Epithelial cell of esophagus (primary cell): Measurements from ENCODE around the gene PADI1.

Source experiments
- DNase-seq: peaks from one replicate; pipeline ENCODE4 v3.0.0; 2010; ENCODE audit warnings: low read depth
- H3K4me3 ChIP-seq: 2 replicates; pipeline ENCODE4 v1.5.1; 2011; ENCODE audit warnings: mild to moderate bottlenecking, low read length, control low read depth
- TF ChIP-seq, protein P1 (sequence below): IDR thresholded peaks from 2 replicates; pipeline ENCODE4 v1.5.1; 2011; ENCODE audit warnings: low read depth, mild to moderate bottlenecking, low read length, control low read depth, inconsistent platforms; ENCODE audit not compliant: insufficient read depth; ENCODE audit errors: missing control alignments

The PADI1 gene

DNA sequence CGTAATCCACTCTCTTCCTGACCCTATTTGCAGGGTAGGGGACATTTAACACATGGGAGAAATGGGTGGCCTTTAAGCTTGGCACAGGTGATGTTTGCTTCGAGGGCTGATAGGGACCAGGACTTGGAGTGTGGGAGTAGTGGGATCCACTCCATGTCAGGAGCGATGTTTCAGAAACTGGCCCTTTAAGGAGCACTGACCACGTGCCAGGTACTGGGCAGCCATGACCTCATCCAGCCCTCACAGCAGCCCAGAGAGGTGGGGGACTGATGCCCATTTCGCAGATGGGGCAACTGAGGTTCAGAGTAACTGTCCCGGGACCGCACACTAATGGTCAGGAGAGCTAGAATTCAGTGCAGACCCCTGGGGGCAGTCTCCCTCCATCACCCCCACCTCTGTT is 55.3 kb downstream of the PADI1 start:
- DNase-seq = no peak
- no peak overlapping the region for H3K4me3 ChIP-seq
- TF ChIP-seq, protein P1, sequence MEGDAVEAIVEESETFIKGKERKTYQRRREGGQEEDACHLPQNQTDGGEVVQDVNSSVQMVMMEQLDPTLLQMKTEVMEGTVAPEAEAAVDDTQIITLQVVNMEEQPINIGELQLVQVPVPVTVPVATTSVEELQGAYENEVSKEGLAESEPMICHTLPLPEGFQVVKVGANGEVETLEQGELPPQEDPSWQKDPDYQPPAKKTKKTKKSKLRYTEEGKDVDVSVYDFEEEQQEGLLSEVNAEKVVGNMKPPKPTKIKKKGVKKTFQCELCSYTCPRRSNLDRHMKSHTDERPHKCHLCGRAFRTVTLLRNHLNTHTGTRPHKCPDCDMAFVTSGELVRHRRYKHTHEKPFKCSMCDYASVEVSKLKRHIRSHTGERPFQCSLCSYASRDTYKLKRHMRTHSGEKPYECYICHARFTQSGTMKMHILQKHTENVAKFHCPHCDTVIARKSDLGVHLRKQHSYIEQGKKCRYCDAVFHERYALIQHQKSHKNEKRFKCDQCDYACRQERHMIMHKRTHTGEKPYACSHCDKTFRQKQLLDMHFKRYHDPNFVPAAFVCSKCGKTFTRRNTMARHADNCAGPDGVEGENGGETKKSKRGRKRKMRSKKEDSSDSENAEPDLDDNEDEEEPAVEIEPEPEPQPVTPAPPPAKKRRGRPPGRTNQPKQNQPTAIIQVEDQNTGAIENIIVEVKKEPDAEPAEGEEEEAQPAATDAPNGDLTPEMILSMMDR = no peak

DNA sequence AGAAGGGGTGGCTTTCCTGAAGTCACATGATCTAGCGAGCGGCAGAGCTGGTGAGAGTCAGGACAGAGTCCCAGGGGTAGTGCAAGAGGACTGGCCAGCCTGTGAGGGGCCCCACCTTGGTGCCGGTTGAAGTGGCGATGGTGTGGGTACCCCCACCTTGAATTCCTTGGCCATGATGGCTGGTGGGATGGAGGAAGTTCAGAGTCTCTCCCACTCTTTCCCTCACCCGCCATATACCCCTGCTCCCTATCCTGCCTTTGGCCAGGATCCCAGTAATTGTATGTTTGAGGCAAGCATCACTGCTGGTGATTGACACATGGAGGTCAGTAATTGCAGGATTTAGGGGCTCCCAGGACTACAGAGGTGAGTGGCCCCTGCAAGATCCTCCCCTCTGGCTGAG is 55.8 kb downstream of the PADI1 start:
- TF ChIP-seq, protein P1 = no peak
- no peak overlapping the region for H3K4me3 ChIP-seq
- no peak for DNase-seq

DNA sequence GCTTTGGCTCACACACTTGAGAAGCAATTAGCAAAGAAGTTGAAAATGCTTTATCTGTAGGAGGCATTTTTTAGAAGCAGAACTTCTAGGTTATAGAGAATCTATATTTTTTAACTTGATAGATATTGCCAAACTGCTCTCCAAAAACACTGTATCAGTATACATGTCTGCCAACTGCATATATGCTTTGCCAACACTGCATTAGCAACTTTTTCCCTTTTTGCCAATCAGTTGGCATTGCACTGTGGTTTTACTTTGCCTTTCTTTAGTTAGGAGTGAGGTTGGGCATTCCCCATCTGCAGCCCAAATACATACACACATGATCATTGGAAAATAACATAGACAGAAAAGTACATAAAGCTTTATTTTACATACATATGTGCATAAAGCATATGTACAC is 59.0 kb downstream of the PADI1 start:
- TF ChIP-seq, protein P1 = no peak

DNA sequence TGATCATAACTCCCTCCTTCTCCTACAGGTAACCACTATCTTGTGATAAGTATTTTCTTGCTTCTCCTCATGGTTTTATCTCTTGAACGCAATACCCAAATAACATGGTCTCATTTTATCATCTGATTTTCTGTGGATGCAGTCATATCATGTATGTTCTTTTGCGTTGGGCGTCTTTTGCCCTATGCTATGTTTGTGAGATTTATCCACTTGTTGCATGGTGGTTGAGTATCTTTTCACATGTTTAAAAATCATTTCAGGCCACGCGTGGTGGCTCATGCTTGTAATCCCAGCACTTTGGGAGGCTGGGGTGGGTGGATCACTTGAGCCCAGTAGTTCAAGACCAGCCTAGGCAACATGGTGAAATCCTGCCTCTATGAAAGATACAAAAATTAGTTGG is 59.5 kb downstream of the PADI1 start:
- no peak for DNase-seq
- no peak overlapping the region for H3K4me3 ChIP-seq
- TF ChIP-seq, protein P1 = no peak

More for the DNA sequence above, 59.0 kb downstream of the PADI1 start:
- DNase-seq = no peak
- no peak overlapping the region for H3K4me3 ChIP-seq

DNA sequence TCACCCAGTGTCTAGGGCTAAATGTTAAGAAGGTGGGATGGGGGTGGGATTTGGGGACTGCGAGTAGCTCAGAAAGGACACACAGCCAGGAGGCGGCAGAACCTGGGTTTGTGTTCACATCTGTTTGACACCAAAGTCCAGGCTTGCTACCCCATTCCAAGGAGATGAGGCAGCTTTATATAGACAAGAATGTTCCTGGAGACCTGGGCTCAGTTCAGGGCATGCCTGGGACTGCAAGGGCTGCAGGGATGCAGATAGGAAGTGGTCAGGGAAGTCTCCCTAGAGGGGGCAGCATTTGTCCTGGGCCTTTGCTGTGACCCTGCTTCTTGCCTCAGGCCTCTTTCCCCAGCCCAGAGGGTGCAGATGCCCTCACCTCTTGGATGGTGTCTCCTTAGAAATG is 60.2 kb downstream of the PADI1 start:
- TF ChIP-seq, protein P1 = peak; percentile 20
- DNase-seq = peak; percentile 81
- no peak overlapping the region for H3K4me3 ChIP-seq

DNA sequence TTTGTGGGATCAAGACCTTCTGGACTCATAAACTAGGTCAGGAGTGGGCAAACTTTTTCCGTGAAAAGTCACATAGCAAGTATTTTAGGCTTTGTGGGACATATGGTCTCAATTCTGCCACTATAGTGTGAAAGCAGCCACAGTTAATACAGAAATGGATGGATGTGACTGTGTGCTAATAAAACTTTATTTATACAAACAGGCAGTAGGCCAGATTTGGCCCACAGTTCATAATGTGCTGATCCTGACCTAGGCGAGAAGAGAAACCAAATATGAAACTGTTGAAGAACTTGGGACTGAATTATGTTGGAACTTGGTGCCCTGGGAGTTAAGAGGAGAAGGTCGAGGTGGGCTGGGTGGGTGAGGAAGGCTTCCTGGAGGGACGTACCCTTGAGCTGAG is 61.0 kb downstream of the PADI1 start:
- H3K4me3 ChIP-seq = no peak overlapping the region
- no peak for DNase-seq
- TF ChIP-seq, protein P1 = no peak

DNA sequence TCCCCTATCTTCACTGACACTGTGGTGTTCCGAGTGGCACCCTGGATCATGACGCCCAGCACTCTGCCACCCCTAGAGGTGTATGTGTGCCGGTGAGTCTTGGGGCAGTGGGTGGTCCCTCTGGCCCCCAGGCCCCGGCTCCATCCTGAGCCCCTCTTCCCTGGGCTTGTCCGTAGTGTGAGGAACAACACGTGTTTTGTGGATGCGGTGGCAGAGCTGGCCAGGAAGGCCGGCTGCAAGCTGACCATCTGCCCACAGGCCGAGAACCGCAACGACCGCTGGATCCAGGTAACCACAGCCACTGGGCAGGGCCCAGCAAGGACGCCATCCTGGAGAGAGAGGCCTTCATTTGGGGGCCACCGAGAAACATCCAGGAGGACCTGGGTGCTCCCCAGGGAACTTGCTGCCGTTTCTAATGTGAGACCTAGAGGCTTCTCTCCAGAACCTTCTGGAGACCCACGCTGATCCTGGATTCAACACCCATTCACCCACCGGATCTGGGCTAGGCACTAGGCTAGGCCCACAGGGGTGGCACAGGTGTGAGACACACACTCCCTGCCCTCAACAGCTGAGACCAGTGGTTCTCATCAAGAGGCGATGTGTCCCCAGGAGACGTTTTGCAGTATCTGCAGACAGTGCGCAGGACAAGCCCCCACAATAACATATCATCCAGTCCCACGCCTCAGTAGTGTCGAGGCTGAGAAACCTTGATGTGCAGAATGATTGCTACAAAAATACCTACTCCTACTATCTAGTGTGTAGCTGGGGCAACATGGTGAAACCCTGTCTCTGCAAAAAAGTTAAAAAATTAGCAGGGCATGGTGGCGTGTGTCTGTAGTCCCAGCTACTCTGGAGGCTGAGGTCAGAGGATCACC is 66.2 kb downstream of the PADI1 start:
- DNase-seq = no peak
- no peak overlapping the region for H3K4me3 ChIP-seq
- TF ChIP-seq, protein P1 = no peak
